GM19455 (cell line): ENCODE data around the gene ABHD12.
A peak's percentile ranks its signal among the peaks of the same experiment; 100 is the strongest.
"Not testable (repeated sequence)": the region's sequence is repeated elsewhere in the genome, so short reads cannot be mapped to it uniquely, and the experiment has no call there.

ENCODE experiments used
- ATAC-seq: cut with Tn5 transposase; IDR thresholded peaks from one replicate; pipeline ENCODE4 v1.9.1; 2021; ENCODE audit not compliant: unreplicated experiment

The ABHD12 gene

GRCh38 chr20:25390538-25391528 lies at the start of gene ABHD12:
Gene ABHD12 (minus strand): TSS chr20:25390835. CDS start chr20:25390703, 132 bp downstream.
- ATAC-seq, result peak; percentile 89

GRCh38 chr20:25439328-25439727 lies 48.7 kb upstream of the ABHD12 start:
- no peak for ATAC-seq

- ATAC-seq, result no peak
These were observed 46.5 kb upstream of the ABHD12 start for GRCh38 chr20:25437153-25437581.

- ATAC-seq, result no peak
These were observed 33.9 kb upstream of the ABHD12 start for GRCh38 chr20:25424536-25424935.

- ATAC-seq, result no peak
These were observed 31.4 kb upstream of the ABHD12 start for GRCh38 chr20:25422032-25422431.

- no peak for ATAC-seq
These were observed 30.5 kb upstream of the ABHD12 start for GRCh38 chr20:25421102-25421501.

GRCh38 chr20:25418776-25419175 lies 28.1 kb upstream of the ABHD12 start:
- ATAC-seq, result no peak

- ATAC-seq, result no peak
These were observed 18.3 kb upstream of the ABHD12 start for GRCh38 chr20:25408890-25409289.

GRCh38 chr20:25408170-25408547 lies 17.5 kb upstream of the ABHD12 start:
- no peak for ATAC-seq

GRCh38 chr20:25407311-25408169 lies 16.9 kb upstream of the ABHD12 start, which contains the start of gene GINS1:
Gene GINS1 (plus strand): TSS chr20:25407673. CDS start chr20:25407821, 148 bp downstream.
- ATAC-seq, result peak; percentile 94

- ATAC-seq, result no peak
These were observed 11.9 kb upstream of the ABHD12 start for GRCh38 chr20:25402583-25402982.

GRCh38 chr20:25400291-25400732 lies 9.7 kb upstream of the ABHD12 start:
- ATAC-seq, result not testable (repeated sequence)

- peak; percentile 69 for ATAC-seq
These were observed 8.4 kb upstream of the ABHD12 start for GRCh38 chr20:25399037-25399430.

- ATAC-seq, result no peak
These were observed 7.9 kb upstream of the ABHD12 start for GRCh38 chr20:25398376-25399036.

GRCh38 chr20:25397821-25398220 lies 7.2 kb upstream of the ABHD12 start:
- ATAC-seq, result no peak

- ATAC-seq, result no peak
These were observed 6.5 kb upstream of the ABHD12 start for GRCh38 chr20:25397096-25397495.

- ATAC-seq, result no peak
These were observed 4.4 kb upstream of the ABHD12 start for GRCh38 chr20:25394996-25395395.

GRCh38 chr20:25394276-25394675 lies 3.6 kb upstream of the ABHD12 start:
- no peak for ATAC-seq

GRCh38 chr20:25389858-25390537 lies 637 bp downstream of the ABHD12 start:
- peak; percentile 36 for ATAC-seq

GRCh38 chr20:25389401-25389857 lies 1.2 kb downstream of the ABHD12 start:
- no peak for ATAC-seq
